DND-41 (cell line): ENCODE data around the gene DNAJC2.

Experiments used
- CTCF ChIP-seq: IDR thresholded peaks from 2 replicates; pipeline ENCODE4 v1.5.1; 2012; ENCODE audit warnings: borderline replicate concordance, low read length, moderate library complexity, mild to moderate bottlenecking; ENCODE audit not compliant: poor library complexity, severe bottlenecking; ENCODE audit errors: extremely low read depth
- EZH2 ChIP-seq: IDR thresholded peaks from 3 replicates; pipeline ENCODE4 v1.6.1; 2012; ENCODE audit warnings: borderline replicate concordance, low read depth, mild to moderate bottlenecking, moderate library complexity, low read length, inconsistent platforms; ENCODE audit not compliant: severe bottlenecking

GRCh38 chr7:103296901-103297836 lies 47.4 kb downstream of the DNAJC2 start, which contains the start of gene PMPCB:
- peak; percentile 95 for TF ChIP-seq CTCF
- no peak for TF ChIP-seq EZH2
